HCT116 (cell line): ENCODE results near the gene TMEM86A. TPM values are rescaled to one million over a fixed set of nuclear protein-coding genes. Genes with fewer than 3 reads are reported as not detected.

Experiments used
- ATAC-seq: fragments of 200-7000 bp; cut with Tn5 transposase; 2 replicates; pipeline ENCODE4 v1.9.1; 2020; ENCODE audit warnings: mild to moderate bottlenecking, moderate library complexity
- BruUV-seq: library from RNA; stranded (reverse); fragments of 400-500 nt; replicated peaks from 2 replicates; lab custom pipeline; 2021; lab: Mats Ljungman, UMichigan
- CTCF ChIA-PET: fragments of 300-600 bp; sonication (Branson Sonifier 250); formaldehyde crosslinking; loops from one replicate; lab custom pipeline; 2021; ENCODE audit warnings: antibody characterized with exemption; lab: Charles Lee
- POLR2A ChIA-PET: fragments of 300-600, 350-600 bp; sonication (Branson Sonifier 250); formaldehyde crosslinking; loops from one replicate; lab custom pipeline; 2021; ENCODE audit warnings: antibody characterized with exemption; lab: Charles Lee
- RAD21 ChIA-PET, 2 experiments: fragments of 300-600 bp; sonication (Branson Sonifier 250); formaldehyde crosslinking; loops; one replicate each; lab custom pipeline; 2023; ENCODE audit warnings: low total read pairs in 2 of 2; ENCODE audit not compliant: uncharacterized antibody in 2 of 2, unreplicated experiment in 2 of 2, low non-redundant PET in 1 of 2; lab: Charles Lee
- DNase-seq: peaks from one replicate; pipeline ENCODE4 v3.0.0-alpha.2; 2010; ENCODE audit warnings: low read depth, low spot score
- H2AFZ ChIP-seq: fragments of 200-600 bp; shearing (Covaris generic), sonication (generic); 2 replicates; pipeline ENCODE4 v1.6.1; 2017; ENCODE audit warnings: low read depth, mixed run types, mixed read lengths, antibody characterized with exemption, low read length; ENCODE audit not compliant: poor library complexity, severe bottlenecking
- H3K27ac ChIP-seq: 2 replicates; pipeline ENCODE4 v1.5.1; 2012; ENCODE audit warnings: low read depth, low read length
- H3K27me3 ChIP-seq: fragments of 200-600 bp; sonication (generic); 2 replicates; pipeline ENCODE4 v1.6.1; 2016; ENCODE audit warnings: mixed run types, low read length, mixed read lengths; ENCODE audit not compliant: insufficient read depth
- H3K36me3 ChIP-seq, 2 experiments: fragments of 200-500 bp in 1 of 2; fragments of 200-600 bp in 1 of 2; sonication (Bioruptor generic) in 1 of 2; sonication (generic) in 1 of 2; 2 replicates each; pipeline versions ENCODE4 v1.5.1 to v1.6.1; 2014 to 2016; ENCODE audit warnings: low read length in 2 of 2, inconsistent platforms in 1 of 2, mixed read lengths in 1 of 2, mixed run types in 1 of 2; ENCODE audit not compliant: insufficient read depth in 2 of 2, control insufficient read depth in 1 of 2
- H3K4me1 ChIP-seq, 2 experiments: fragments of 200-600 bp in 1 of 2; sonication (generic) in 1 of 2; 2 replicates each; pipeline versions ENCODE4 v1.5.1 to v1.6.1; 2012 to 2017; ENCODE audit warnings: low read length in 2 of 2, inconsistent platforms in 1 of 2, mild to moderate bottlenecking in 1 of 2, mixed read lengths in 1 of 2, mixed run types in 1 of 2, moderate library complexity in 1 of 2; ENCODE audit not compliant: insufficient read depth in 2 of 2, control insufficient read depth in 1 of 2
- H3K4me2 ChIP-seq: fragments of 200-600 bp; sonication (generic); 2 replicates; pipeline ENCODE4 v1.6.1; 2017; ENCODE audit warnings: mixed run types, low read length, mixed read lengths
- H3K4me3 ChIP-seq, 2 experiments: fragments of 200-600 bp in 1 of 2; sonication (generic) in 1 of 2; replicated peaks in 1 of 2; 2 replicates each; pipeline ENCODE4 v1.5.1; 2011 to 2016; ENCODE audit warnings: low read length in 2 of 2, control low read depth in 1 of 2, low read depth in 1 of 2, mild to moderate bottlenecking in 1 of 2, mixed read lengths in 1 of 2, mixed run types in 1 of 2
- H3K79me2 ChIP-seq: fragments of 200-600 bp; sonication (generic); 2 replicates; pipeline ENCODE4 v1.6.1; 2017; ENCODE audit warnings: mild to moderate bottlenecking, mixed run types, low read length, moderate library complexity, mixed read lengths; ENCODE audit not compliant: insufficient read depth
- H3K9ac ChIP-seq: fragments of 200-600 bp; sonication (generic); 2 replicates; pipeline ENCODE4 v1.6.1; 2016; ENCODE audit warnings: low read length, mixed read lengths
- H3K9me2 ChIP-seq: fragments of 200-600 bp; sonication (generic), shearing (Covaris generic); 2 replicates; pipeline ENCODE4 v1.6.1; 2017; ENCODE audit warnings: mixed run types, mild to moderate bottlenecking, moderate library complexity; ENCODE audit not compliant: insufficient read depth
- H3K9me3 ChIP-seq, 2 experiments: fragments of 200-500 bp in 1 of 2; fragments of 200-600 bp in 1 of 2; sonication (Bioruptor generic) in 1 of 2; sonication (generic) in 1 of 2; 2 replicates each; pipeline ENCODE4 v1.6.1; 2014 to 2017; ENCODE audit warnings: low read length in 2 of 2, mixed read lengths in 2 of 2, inconsistent platforms in 1 of 2, low read depth in 1 of 2, mild to moderate bottlenecking in 1 of 2, mixed run types in 1 of 2, moderate library complexity in 1 of 2; ENCODE audit not compliant: control insufficient read depth in 1 of 2, insufficient read depth in 1 of 2
- H4K20me1 ChIP-seq: fragments of 200-600 bp; sonication (generic), shearing (Covaris generic); 2 replicates; pipeline ENCODE4 v1.6.1; 2017; ENCODE audit warnings: mixed run types, mild to moderate bottlenecking, moderate library complexity; ENCODE audit not compliant: insufficient read depth
- ATF3 ChIP-seq: IDR thresholded peaks from 2 replicates; pipeline ENCODE4 v1.6.1; 2012
- CBX3 ChIP-seq: IDR thresholded peaks from 2 replicates; pipeline ENCODE4 v1.6.1; 2012; ENCODE audit warnings: low read depth
- CEBPB ChIP-seq: IDR thresholded peaks from 2 replicates; pipeline ENCODE4 v1.6.1; 2012; ENCODE audit warnings: low read depth
- CTCF ChIP-seq, 3 experiments: fragments of 200-600 bp in 1 of 3; sonication (generic) in 1 of 3; IDR thresholded peaks in 2 of 3; conservative IDR thresholded peaks in 1 of 3; 2 replicates each; pipeline ENCODE4 v1.5.1; 2012 to 2017; ENCODE audit warnings: low read depth in 2 of 3, low read length in 2 of 3, antibody characterized with exemption in 1 of 3, borderline replicate concordance in 1 of 3, control low read depth in 1 of 3, mild to moderate bottlenecking in 1 of 3, mixed read lengths in 1 of 3, mixed run types in 1 of 3, moderate library complexity in 1 of 3; ENCODE audit not compliant: insufficient read depth in 1 of 3
- EGR1 ChIP-seq: IDR thresholded peaks from 2 replicates; pipeline ENCODE4 v1.6.1; 2012; ENCODE audit warnings: low read depth
- ELF1 ChIP-seq: IDR thresholded peaks from 2 replicates; pipeline ENCODE4 v1.6.1; 2012; ENCODE audit warnings: low read depth, borderline replicate concordance
- EZH2phosphoT487 ChIP-seq: fragments of 200-600 bp; IDR thresholded peaks from 2 replicates; pipeline ENCODE4 v1.6.1; 2018; ENCODE audit warnings: antibody characterized with exemption, borderline replicate concordance
- FOSL1 ChIP-seq: IDR thresholded peaks from 2 replicates; pipeline ENCODE4 v1.6.1; 2012; ENCODE audit warnings: low read depth
- JUND ChIP-seq: IDR thresholded peaks from 2 replicates; pipeline ENCODE4 v1.6.1; 2012
- MAX ChIP-seq: IDR thresholded peaks from 2 replicates; pipeline ENCODE4 v1.6.1; 2012
- POLR2A ChIP-seq: IDR thresholded peaks from 2 replicates; pipeline ENCODE4 v1.7.0; 2011; ENCODE audit warnings: borderline replicate concordance; ENCODE audit not compliant: insufficient read depth, insufficient read length; ENCODE audit errors: extremely low read depth
- POLR2AphosphoS5 ChIP-seq: IDR thresholded peaks from 2 replicates; pipeline ENCODE4 v1.6.1; 2011; ENCODE audit warnings: mild to moderate bottlenecking, low read depth, low read length, moderate library complexity
- RAD21 ChIP-seq: IDR thresholded peaks from 2 replicates; pipeline ENCODE4 v1.6.1; 2012; ENCODE audit warnings: low read depth, mild to moderate bottlenecking
- SP1 ChIP-seq: IDR thresholded peaks from 2 replicates; pipeline ENCODE4 v1.6.1; 2012; ENCODE audit warnings: low read depth
- SRF ChIP-seq: IDR thresholded peaks from 2 replicates; pipeline ENCODE4 v1.6.1; 2012; ENCODE audit warnings: low read depth
- TCF7L2 ChIP-seq: IDR thresholded peaks from 2 replicates; pipeline ENCODE4 v1.7.0; 2011; ENCODE audit warnings: borderline replicate concordance, inconsistent platforms; ENCODE audit not compliant: insufficient read depth, insufficient read length; ENCODE audit errors: extremely low read depth
- YY1 ChIP-seq: IDR thresholded peaks from 2 replicates; pipeline ENCODE4 v1.6.1; 2011; ENCODE audit warnings: low read length, low read depth, moderate library complexity, mild to moderate bottlenecking; ENCODE audit not compliant: insufficient replicate concordance; ENCODE audit errors: extremely low read depth
- ZBTB33 ChIP-seq: IDR thresholded peaks from 2 replicates; pipeline ENCODE4 v1.6.1; 2011; ENCODE audit warnings: mild to moderate bottlenecking, low read length, moderate library complexity; ENCODE audit not compliant: insufficient replicate concordance; ENCODE audit errors: extremely low read depth
- ZFX ChIP-seq: fragments of 450-650 bp; IDR thresholded peaks from 2 replicates; pipeline ENCODE4 v1.6.1; 2017
- ZNF274 ChIP-seq: fragments of 200-500 bp; sonication (Bioruptor generic); IDR thresholded peaks from 2 replicates; pipeline ENCODE4 v1.6.1; 2014; ENCODE audit warnings: mild to moderate bottlenecking, low read depth, low read length, inconsistent platforms
- intact Hi-C: fragments of 100-400 bp; cut with micrococcal nuclease; formaldehyde crosslinking; loops from 2 replicates; pipeline ENCODE4 v1.10.0; 2022
- total RNA-seq: library from RNA; stranded (reverse); gene quantifications from one replicate; pipeline ENCODE4 v1.2.1, GENCODE V29; 2021; ENCODE audit not compliant: unreplicated experiment

TMEM86A gene
- total RNA-seq, 1 experiment from 2014 or later, result 2.0 TPM

DNA sequence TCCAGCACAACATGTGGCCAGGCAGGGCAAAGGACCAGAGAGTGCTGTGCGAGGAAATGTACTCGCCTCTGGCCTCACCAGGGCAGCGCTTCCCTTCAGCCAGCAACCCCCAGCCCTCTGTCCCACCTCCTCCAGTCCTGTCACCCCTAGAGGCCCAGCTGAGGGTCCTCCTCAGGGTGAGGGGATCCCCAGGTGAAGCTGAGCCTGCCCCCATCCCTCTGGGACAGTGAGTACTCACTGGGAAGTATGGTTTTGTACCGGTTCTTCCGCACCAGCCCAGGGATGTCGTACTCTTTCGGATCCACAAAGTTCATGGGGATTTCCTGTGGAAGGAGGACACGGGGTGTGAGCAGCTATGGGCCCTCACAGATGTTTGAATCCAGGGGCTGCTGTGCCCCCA lies 39.1 kb downstream of the TMEM86A start (continued):
- TF ChIP-seq YY1, result no peak
- TF ChIP-seq, all 23 proteins: peak for 0

- Histone ChIP-seq H3K27me3 (no peaks in the 10 kb centered on the region), H3K9ac (no peak overlapping the region), H3K4me1 (no peaks in the 10 kb centered on the region), H2AFZ (no peak overlapping the region), H3K9me3 (no peaks in the 10 kb centered on the region), H3K9me2 (no peaks in the 10 kb centered on the region), H4K20me1 (no peaks in the 10 kb centered on the region), H3K36me3 (no peaks in the 10 kb centered on the region), H3K27ac (no peak overlapping the region)
- RAD21 ChIA-PET, result no interaction called here
- CTCF ChIA-PET, result interaction anchor here (0.8 to 2.6 kb wide), 2 partner anchors 18 to 25 kb away, joined by 3 to 8 read pairs; no protein-coding TSS in a partner anchor
- POLR2A ChIA-PET, result no interaction called here
- intact Hi-C loops, result no loop called here
- no TSS peak for BruUV-seq
- no peak for TF ChIP-seq CBX3
- no peak for TF ChIP-seq POLR2A
- TF ChIP-seq EGR1, result no peak
- no peak for TF ChIP-seq RAD21
- TF ChIP-seq SRF, result no peak
- TF ChIP-seq ELF1, result no peak
- no peak for TF ChIP-seq JUND
- no peak for TF ChIP-seq EZH2phosphoT487
- TF ChIP-seq FOSL1, result no peak
- no peak for TF ChIP-seq ZBTB33
- TF ChIP-seq ZFX, result no peak
- no peak for TF ChIP-seq ATF3
- no peak for TF ChIP-seq CEBPB
- TF ChIP-seq MAX, result no peak
- no peak for TF ChIP-seq SP1
- no peak for TF ChIP-seq ZNF274
- no peak for TF ChIP-seq TCF7L2
- TF ChIP-seq YY1, result no peak
- no peak for TF ChIP-seq POLR2AphosphoS5
- no peak for TF ChIP-seq CTCF (IDR thresholded peaks at IDR 0.05 in 2 of 3, conservative IDR thresholded peaks at IDR 0.05 in 1 of 3; ENCODE audit: borderline replicate concordance in 1 of 3, insufficient read depth in 1 of 3, low read depth in 2 of 3, low read length in 2 of 3)
- TF ChIP-seq, all 23 proteins: peak for 0
- ATAC-seq (no peak), DNase-seq (no peak)
- no peak overlapping the region for H3K4me3 ChIP-seq
- H3K4me2 ChIP-seq, result no peak overlapping the region
- no peaks in the 10 kb centered on the region for H3K79me2 ChIP-seq
These were observed 41.1 kb downstream of the TMEM86A start for GRCh38 chr11:18739685-18740084.
